HEK293T (cell line): Measurements from ENCODE around the gene GJA1.

ENCODE experiments used
- ARNT ChIP-seq: fragments of 450-650 bp; IDR thresholded peaks from 2 replicates; pipeline ENCODE4 v1.6.1; 2017; ENCODE audit warnings: mild to moderate bottlenecking
- CTBP1 ChIP-seq: fragments of 450-650 bp; IDR thresholded peaks from 2 replicates; pipeline ENCODE4 v1.6.1; 2016; ENCODE audit warnings: borderline replicate concordance
- ELF4 ChIP-seq: fragments of 450-650 bp; IDR thresholded peaks from 2 replicates; pipeline ENCODE4 v1.6.1; 2017; ENCODE audit warnings: antibody characterized with exemption
- FOXK2 ChIP-seq: fragments of 450-650 bp; IDR thresholded peaks from 2 replicates; pipeline ENCODE4 v1.6.1; 2016; ENCODE audit warnings: mild to moderate bottlenecking
- FOXM1 ChIP-seq: fragments of 450-650 bp; IDR thresholded peaks from 2 replicates; pipeline ENCODE4 v1.6.1; 2017; ENCODE audit warnings: mild to moderate bottlenecking, borderline replicate concordance
- HDGF ChIP-seq: fragments of 450-650 bp; IDR thresholded peaks from 2 replicates; pipeline ENCODE4 v1.6.1; 2017; ENCODE audit warnings: antibody characterized with exemption, borderline replicate concordance
- L3MBTL2 ChIP-seq: fragments of 450-650 bp; conservative IDR thresholded peaks from 2 replicates; pipeline ENCODE4 v1.6.1; 2016; ENCODE audit warnings: mild to moderate bottlenecking
- SP1 ChIP-seq: fragments of 450-650 bp; IDR thresholded peaks from 2 replicates; pipeline ENCODE4 v1.6.1; 2017

- TF ChIP-seq L3MBTL2 (no peak), SP1 (no peak), FOXK2 (no peak), HDGF (no peak), FOXM1 (no peak), ELF4 (no peak), ARNT (no peak), CTBP1 (no peak)
Measured at GRCh38 chr6:121449331-121449730, 13.9 kb downstream of the GJA1 start.
